Naive thymus-derived CD4-positive, alpha-beta T cell (primary cell): ENCODE results near the gene MGAT4B. TPM values are rescaled to one million over a fixed set of nuclear protein-coding genes. Genes with fewer than 3 reads are reported as not detected.
A peak's percentile ranks its signal among the peaks of the same experiment; 100 is the strongest.

ENCODE experiments used
- ATAC-seq: fragments of 150-1000 bp; cut with Tn5 transposase; 2 replicates; pipeline ENCODE4 v1.10.0; 2021; ENCODE audit warnings: mild to moderate bottlenecking, moderate library complexity
- CTCF ChIA-PET: fragments of 350-600 bp; sonication (Branson Sonifier 250); formaldehyde crosslinking; loops from one replicate; lab custom pipeline; 2021; ENCODE audit warnings: antibody characterized with exemption; lab: Charles Lee
- POLR2A ChIA-PET: fragments of 350-600 bp; sonication (Branson Sonifier 250); formaldehyde crosslinking; loops from one replicate; lab custom pipeline; 2021; ENCODE audit warnings: antibody characterized with exemption, inconsistent platforms; lab: Charles Lee
- DNase-seq, 9 donors: peaks; one replicate each; pipeline versions ENCODE4 v3.0.0 to v3.0.0-alpha.2; 2020 to 2022; ENCODE audit warnings: mixed read lengths in 1 of 9
- H3K27ac ChIP-seq: one replicate; pipeline ENCODE4 v1.7.0; 2013; ENCODE audit warnings: mild to moderate bottlenecking, low read depth, low read length, moderate library complexity
- H3K27me3 ChIP-seq, 2 donors: one replicate each; pipeline ENCODE4 v1.7.0; 2013; ENCODE audit warnings: low read length in 2 of 2, mild to moderate bottlenecking in 2 of 2, moderate library complexity in 2 of 2; ENCODE audit not compliant: control insufficient read depth in 2 of 2, insufficient read depth in 2 of 2
- H3K36me3 ChIP-seq, 3 experiments: 1 replicate in 2 of 3; 2 replicates in 1 of 3; pipeline ENCODE4 v1.7.0; 2013; ENCODE audit warnings: low read length in 3 of 3, mild to moderate bottlenecking in 3 of 3, moderate library complexity in 1 of 3; ENCODE audit not compliant: insufficient read depth in 3 of 3, control insufficient read depth in 2 of 3
- H3K4me1 ChIP-seq, 2 donors: one replicate each; pipeline ENCODE4 v1.7.0; 2013; ENCODE audit warnings: low read length in 2 of 2, mild to moderate bottlenecking in 2 of 2, moderate library complexity in 1 of 2; ENCODE audit not compliant: control insufficient read depth in 2 of 2, insufficient read depth in 2 of 2
- H3K4me3 ChIP-seq: 2 replicates; pipeline ENCODE4 v1.7.0; 2013; ENCODE audit warnings: mild to moderate bottlenecking, low read length
- H3K9me3 ChIP-seq, 3 experiments: 1 replicate in 2 of 3; 2 replicates in 1 of 3; pipeline ENCODE4 v1.7.0; 2013; ENCODE audit warnings: low read length in 3 of 3; ENCODE audit not compliant: control insufficient read depth in 2 of 3
- H3K27ac Mint-ChIP-seq, 9 donors: one replicate each; pipeline ENCODE4 v1.8.0; 2020 to 2022; ENCODE audit warnings: mixed read lengths in 9 of 9, mild to moderate bottlenecking in 8 of 9, moderate library complexity in 5 of 9, inconsistent platforms in 2 of 9
- H3K27me3 Mint-ChIP-seq, 5 donors: one replicate each; pipeline ENCODE4 v1.8.0; 2021 to 2022; ENCODE audit warnings: mixed read lengths in 5 of 5, mild to moderate bottlenecking in 1 of 5
- H3K36me3 Mint-ChIP-seq, 5 donors: one replicate each; pipeline ENCODE4 v1.8.0; 2020 to 2022; ENCODE audit warnings: mixed read lengths in 5 of 5, mild to moderate bottlenecking in 3 of 5, inconsistent platforms in 1 of 5
- H3K4me1 Mint-ChIP-seq, 7 donors: one replicate each; pipeline ENCODE4 v1.8.0; 2020 to 2022; ENCODE audit warnings: mixed read lengths in 7 of 7, mild to moderate bottlenecking in 3 of 7, inconsistent platforms in 1 of 7
- H3K4me3 Mint-ChIP-seq, 10 donors: one replicate each; pipeline ENCODE4 v1.8.0; 2020 to 2022; ENCODE audit warnings: mild to moderate bottlenecking in 10 of 10, mixed read lengths in 10 of 10, moderate library complexity in 6 of 10, inconsistent platforms in 2 of 10
- H3K9me3 Mint-ChIP-seq, 11 donors: one replicate each; pipeline ENCODE4 v1.8.0; 2020 to 2022; ENCODE audit warnings: mixed read lengths in 11 of 11, mild to moderate bottlenecking in 4 of 11, inconsistent platforms in 1 of 11, moderate library complexity in 1 of 11
- intact Hi-C, 2 donors: fragments of 100-400 bp; cut with micrococcal nuclease; formaldehyde crosslinking; loops; one replicate each; pipeline ENCODE4 v1.15.1; 2023
- polyA plus RNA-seq, 2 donors: library from polyadenylated mRNA; unstranded; fragments of 300-500 nt; fragmentation: Illumina TruSeq; gene quantifications; one replicate each; pipeline ENCODE4 v1.2.3, GENCODE V29; 2021
- total RNA-seq, 6 experiments: library from RNA in 5 of 6; stranded (reverse) in 5 of 6; gene quantifications; 1 replicate in 5 of 6; 2 replicates in 1 of 6; pipeline ENCODE4 v1.2.3 and lab custom pipeline; 2021 to 2026

Gene MGAT4B
- total and polyA plus RNA-seq, 7 experiments from 2014 or later = 12.3 to 143 (median 114) TPM

GRCh38 chr5:179798771-179799643 lies 7.7 kb downstream of the MGAT4B start:
- ChIA-PET POLR2A (interaction anchor here (0.6 to 1.3 kb wide), 3 partner anchors 21 to 29 kb away, joined by 3 read pairs; no protein-coding TSS in a partner anchor), CTCF (no interaction called here)
- Mint-ChIP-seq H3K4me3 (peak overlapping the region in 2 of 10 donors; percentile 23), H3K9me3 (peaks cover 0 to 4% (median 0%) of the 10 kb centered on the region in 11 donors), H3K27me3 (no peaks in the 10 kb centered on the region), H3K4me1 (peaks cover 20 to 41% (median 32%) of the 10 kb centered on the region in 7 donors), H3K36me3 (peaks cover 0 to 9% (median 3%) of the 10 kb centered on the region in 5 donors), H3K27ac (no peak overlapping the region)
- Histone ChIP-seq H3K27ac (no peak overlapping the region), H3K27me3 (no peaks in the 10 kb centered on the region), H3K9me3 (no peaks in the 10 kb centered on the region), H3K4me1 (peaks cover 26 to 28% of the 10 kb centered on the region in 2 donors), H3K4me3 (no peak overlapping the region), H3K36me3 (peaks cover 0 to 21% (median 0%) of the 10 kb centered on the region in 3 experiments)
- intact Hi-C loops = loop anchor here (5.0 kb wide), 4 partner anchors 102 to 1647 kb away; partner anchors contain the start of genes CANX (in 1 of the 2), HNRNPH1 (in 1 of the 2) and NHP2 (in 1 of the 2)
- ATAC-seq (no peak), DNase-seq (no peak)

- Histone ChIP-seq H3K4me3 (no peak overlapping the region), H3K9me3 (no peaks in the 10 kb centered on the region), H3K36me3 (peaks cover 0 to 21% (median 0%) of the 10 kb centered on the region in 3 experiments), H3K27me3 (no peaks in the 10 kb centered on the region), H3K4me1 (peaks cover 28 to 29% of the 10 kb centered on the region in 2 donors), H3K27ac (no peak overlapping the region)
- H3K4me1 Mint-ChIP-seq = peaks cover 22 to 41% (median 32%) of the 10 kb centered on the region in 7 donors
- ChIA-PET POLR2A (interaction anchor here (0.6 to 2.9 kb wide), 4 partner anchors 21 to 547 kb away, joined by 3 to 8 read pairs (median 3); partner anchors contain the start of gene HNRNPH1), CTCF (interaction anchor here (1.4 to 4.3 kb wide), 2 partner anchors 35 to 55 kb away, joined by 3 to 36 read pairs; no protein-coding TSS in a partner anchor)
- no peak overlapping the region for H3K27ac Mint-ChIP-seq
- H3K27me3 Mint-ChIP-seq = no peaks in the 10 kb centered on the region
- intact Hi-C loops = loop anchor here (5.0 kb wide), 4 partner anchors 101 to 1646 kb away; partner anchors contain the start of genes CANX (in 1 of the 2), HNRNPH1 (in 1 of the 2) and NHP2 (in 1 of the 2)
- peaks cover 0 to 4% (median 0%) of the 10 kb centered on the region in 11 donors for H3K9me3 Mint-ChIP-seq
- DNase-seq (no peak), ATAC-seq (no peak)
- H3K36me3 Mint-ChIP-seq = peaks cover 0 to 9% (median 3%) of the 10 kb centered on the region in 5 donors
- peak overlapping the region in 1 of 10 donors; percentile 25 for H3K4me3 Mint-ChIP-seq
These were observed 8.4 kb downstream of the MGAT4B start for GRCh38 chr5:179798144-179798770.

GRCh38 chr5:179797741-179798140 lies 8.9 kb downstream of the MGAT4B start:
- H3K27ac Mint-ChIP-seq = no peak overlapping the region
- ChIA-PET POLR2A (interaction anchor here (0.6 to 2.9 kb wide), 5 partner anchors 8 to 546 kb away, joined by 3 to 8 read pairs (median 7); partner anchors contain the start of genes HNRNPH1, MAML1 and TBC1D9B), CTCF (interaction anchor here (0.7 to 4.3 kb wide), 4 partner anchors 35 to 179 kb away, joined by 3 to 36 read pairs (median 3); no protein-coding TSS in a partner anchor)
- H3K9me3 Mint-ChIP-seq = peaks cover 0 to 4% (median 0%) of the 10 kb centered on the region in 11 donors
- no peaks in the 10 kb centered on the region for H3K27me3 Mint-ChIP-seq
- peaks cover 0 to 21% (median 0%) of the 10 kb centered on the region in 3 experiments for H3K36me3 ChIP-seq
- intact Hi-C loops = loop anchor here (2.0 to 5.0 kb wide), 5 partner anchors 65 to 1645 kb away; partner anchors contain the start of genes CANX (in 1 of the 2), HNRNPH1 (in 1 of the 2), MAML1 (in 1 of the 2) and NHP2 (in 1 of the 2)
- H3K4me3 Mint-ChIP-seq = peak overlapping the region in 2 of 10 donors; percentile 9 to 20
- ATAC-seq = no peak
- H3K36me3 Mint-ChIP-seq = peaks cover 0 to 9% (median 3%) of the 10 kb centered on the region in 5 donors
- peaks cover 24 to 28% of the 10 kb centered on the region in 2 donors for H3K4me1 ChIP-seq
- no peaks in the 10 kb centered on the region for H3K9me3 ChIP-seq
- H3K4me3 ChIP-seq = no peak overlapping the region
- no peaks in the 10 kb centered on the region for H3K27me3 ChIP-seq
- H3K4me1 Mint-ChIP-seq = peaks cover 23 to 42% (median 32%) of the 10 kb centered on the region in 7 donors
- DNase-seq = no peak
- H3K27ac ChIP-seq = no peak overlapping the region

- Mint-ChIP-seq H3K36me3 (peaks cover 0 to 9% (median 3%) of the 10 kb centered on the region in 5 donors), H3K27ac (peak overlapping the region in 6 of 9 donors; percentile 17 to 80 (median 34)), H3K9me3 (peaks cover 0 to 5% (median 0%) of the 10 kb centered on the region in 11 donors), H3K4me3 (peak overlapping the region; percentile 35 to 78 (median 60)), H3K27me3 (no peaks in the 10 kb centered on the region), H3K4me1 (peaks cover 23 to 37% (median 34%) of the 10 kb centered on the region in 7 donors)
- Histone ChIP-seq H3K4me1 (peaks cover 24 to 28% of the 10 kb centered on the region in 2 donors), H3K4me3 (no peak overlapping the region), H3K27ac (no peak overlapping the region), H3K27me3 (no peaks in the 10 kb centered on the region), H3K36me3 (peaks cover 0 to 21% (median 0%) of the 10 kb centered on the region in 3 experiments), H3K9me3 (no peaks in the 10 kb centered on the region)
- POLR2A ChIA-PET = interaction anchor here (0.9 to 2.9 kb wide), 6 partner anchors 9 to 173 kb away, joined by 3 to 8 read pairs (median 6); partner anchors contain the start of genes HNRNPH1, MAML1 and TBC1D9B
- CTCF ChIA-PET = interaction anchor here (0.7 to 4.3 kb wide), 4 partner anchors 34 to 178 kb away, joined by 3 to 36 read pairs (median 3); no protein-coding TSS in a partner anchor
- no peak for ATAC-seq
- intact Hi-C loops = loop anchor here (1.0 to 5.0 kb wide), 11 partner anchors 8 to 1645 kb away; partner anchors contain the start of genes CANX (in 2 of the 2), MAML1 (in 2 of the 2), HNRNPH1 (in 1 of the 2) and MGAT4B (in 1 of the 2)
- DNase-seq = no peak
These were observed 9.6 kb downstream of the MGAT4B start for GRCh38 chr5:179796877-179797608.
